ENCODE measurements around the gene EPHB2. TPM values are rescaled to one million over a fixed set of nuclear protein-coding genes. Genes with fewer than 3 reads are reported as not detected.

The EPHB2 gene
- total and polyA plus RNA-seq, 2 of the 4 experiments (the other 2 are of a cell fraction) = 52.3 to 58.8 TPM

GRCh38 chr1:22790232-22791008 lies 79.8 kb downstream of the EPHB2 start:
- Histone ChIP-seq H3K14ac (replicated peaks; ENCODE audit: low read depth, low read length) (no peak overlapping the region), H4K8ac (ENCODE audit: low read depth in 2 of 2, low read length in 2 of 2) (no peak overlapping the region), H3K18ac (ENCODE audit: low read depth, low read length) (no peak overlapping the region), H3K23ac (ENCODE audit: low read depth, low read length) (no peak overlapping the region), H4K5ac (ENCODE audit: low read depth, low read length) (no peak overlapping the region), H4K20me1 (ENCODE audit: insufficient read depth, low read length) (peaks cover 56% of the 10 kb centered on the region), H2AK5ac (ENCODE audit: low read depth, low read length) (no peak overlapping the region), H3K4me3 (ENCODE audit: insufficient read depth, low read depth, low read length) (no peak overlapping the region), H3K4me2 (ENCODE audit: low read depth, low read length) (no peak overlapping the region), H2BK20ac (ENCODE audit: low read depth, low read length) (no peak overlapping the region), H3K27ac (ENCODE audit: insufficient read depth, low read length) (no peak overlapping the region), H2BK120ac (ENCODE audit: low read depth, low read length) (no peak overlapping the region), H3K27me3 (ENCODE audit: control insufficient read depth, insufficient read depth, low read length) (no peaks in the 10 kb centered on the region), H3K79me1 (ENCODE audit: low read depth in 1 of 2, low read length in 2 of 2) (peaks cover 23 to 76% of the 10 kb centered on the region in 2 experiments; a peak in 3 of 4 replicates), H3K4me1 (ENCODE audit: control insufficient read depth, insufficient read depth, low read length) (peaks cover 9% of the 10 kb centered on the region), H2AFZ (replicated peaks; ENCODE audit: low read length, poor library complexity) (no peak overlapping the region), H2AK9ac (replicated peaks; ENCODE audit: low read depth, low read length, poor library complexity) (no peak overlapping the region), H4K91ac (ENCODE audit: insufficient read depth, low read depth, low read length) (no peak overlapping the region; the same call in 1 of the 2 replicates), H2BK5ac (ENCODE audit: low read depth, low read length, poor library complexity, severe bottlenecking) (no peak overlapping the region), H3K36me3 (ENCODE audit: control insufficient read depth, insufficient read depth, low read length) (peaks cover 3% of the 10 kb centered on the region; the same call in 1 of the 2 replicates), H3K9ac (ENCODE audit: low read depth, low read length) (no peak overlapping the region), H2BK15ac (ENCODE audit: low read depth, low read length) (no peak overlapping the region), H3K9me3 (ENCODE audit: control insufficient read depth, insufficient read depth, low read length) (no peaks in the 10 kb centered on the region), H3K4ac (ENCODE audit: low read depth, low read length) (no peak overlapping the region), H3K9me1 (ENCODE audit: insufficient read depth, low read length) (peaks cover 15% of the 10 kb centered on the region), H3K56ac (ENCODE audit: extremely low read depth, insufficient read depth, low read length) (no peak overlapping the region)
- in situ Hi-C loops (cut with MboI; ENCODE audit: low sequenced_read_pairs) = no loop called here
- no peak for ATAC-seq (ENCODE audit: low read depth)
- WGBS, 2 experiments (ENCODE audit: extremely low coverage in 2 of 2, insufficient read length in 1 of 2) = 78% methylated on average over 3 of the region's 13 CpGs; no CpG with 5 or more reads in 1 of the 2 experiments
- ChIA-PET POLR2A (ENCODE audit: unreplicated experiment) (interaction anchor here (0.5 kb wide), 1 partner anchor 68 kb away, joined by 7 read pairs; no protein-coding TSS in a partner anchor), CTCF (interaction anchor here (0.8 kb wide), 1 partner anchor 86 kb away, joined by 3 read pairs; no protein-coding TSS in a partner anchor)
- dilution Hi-C loops (cut with HindIII; ENCODE audit: low sequenced_read_pairs, unreplicated experiment) = no loop called here
- no peak for DNase-seq
- no TSS peak for BruUV-seq (replicated peaks)
- intact Hi-C loops (cut with micrococcal nuclease) = no loop called here
- no peak for TF ChIP-seq POLR2A (IDR thresholded peaks at IDR 0.05; ENCODE audit: low read depth, low read length)
- TF ChIP-seq FOS (IDR thresholded peaks at IDR 0.05; ENCODE audit: low read depth, low read length) = no peak
- TF ChIP-seq USF2 (IDR thresholded peaks at IDR 0.05; ENCODE audit: low read depth, low read length) = no peak
- TF ChIP-seq, protein P1, sequence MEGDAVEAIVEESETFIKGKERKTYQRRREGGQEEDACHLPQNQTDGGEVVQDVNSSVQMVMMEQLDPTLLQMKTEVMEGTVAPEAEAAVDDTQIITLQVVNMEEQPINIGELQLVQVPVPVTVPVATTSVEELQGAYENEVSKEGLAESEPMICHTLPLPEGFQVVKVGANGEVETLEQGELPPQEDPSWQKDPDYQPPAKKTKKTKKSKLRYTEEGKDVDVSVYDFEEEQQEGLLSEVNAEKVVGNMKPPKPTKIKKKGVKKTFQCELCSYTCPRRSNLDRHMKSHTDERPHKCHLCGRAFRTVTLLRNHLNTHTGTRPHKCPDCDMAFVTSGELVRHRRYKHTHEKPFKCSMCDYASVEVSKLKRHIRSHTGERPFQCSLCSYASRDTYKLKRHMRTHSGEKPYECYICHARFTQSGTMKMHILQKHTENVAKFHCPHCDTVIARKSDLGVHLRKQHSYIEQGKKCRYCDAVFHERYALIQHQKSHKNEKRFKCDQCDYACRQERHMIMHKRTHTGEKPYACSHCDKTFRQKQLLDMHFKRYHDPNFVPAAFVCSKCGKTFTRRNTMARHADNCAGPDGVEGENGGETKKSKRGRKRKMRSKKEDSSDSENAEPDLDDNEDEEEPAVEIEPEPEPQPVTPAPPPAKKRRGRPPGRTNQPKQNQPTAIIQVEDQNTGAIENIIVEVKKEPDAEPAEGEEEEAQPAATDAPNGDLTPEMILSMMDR (conservative IDR thresholded peaks at IDR 0.05; ENCODE audit: low read depth, low read length) = no peak
- no peak for TF ChIP-seq BHLHE40 (IDR thresholded peaks at IDR 0.05; ENCODE audit: low read depth, low read length)
- TF ChIP-seq ELK1 (IDR thresholded peaks at IDR 0.05; ENCODE audit: borderline replicate concordance, low read depth, low read length) = no peak
- no peak for TF ChIP-seq CEBPB (IDR thresholded peaks at IDR 0.05; ENCODE audit: low read depth, low read length)
- TF ChIP-seq RCOR1 (IDR thresholded peaks at IDR 0.05; ENCODE audit: insufficient replicate concordance, low read length) = no peak
- no peak for TF ChIP-seq CHD1 (IDR thresholded peaks at IDR 0.05; ENCODE audit: low read depth, low read length)
- no peak for TF ChIP-seq RFX5 (IDR thresholded peaks at IDR 0.05; ENCODE audit: low read depth, low read length)
- TF ChIP-seq SMC3 (IDR thresholded peaks at IDR 0.05; ENCODE audit: low read depth, low read length) = no peak

Data from IMR-90 (cell line).